Measurements from ENCODE around the gene FCHSD2. TPM values are rescaled to one million over a fixed set of nuclear protein-coding genes. Genes with fewer than 3 reads are reported as not detected.

FCHSD2 gene
- polyA plus RNA-seq, 4 donors: 2.0 to 25.1 (median 7.9) TPM

- peaks cover 0 to 2% of the 10 kb centered on the region in 2 donors for H3K9me3 ChIP-seq (ENCODE audit: control insufficient read depth in 2 of 2, insufficient read depth in 1 of 2, low read depth in 1 of 2, low read length in 1 of 2)
- DNase-seq: no peak
- FAIRE-seq: no peak
- no peaks in the 10 kb centered on the region for H3K27me3 ChIP-seq (ENCODE audit: control insufficient read depth in 3 of 3, insufficient read depth in 3 of 3, low read length in 3 of 3)
- H3K4me3 ChIP-seq (ENCODE audit: low read depth in 1 of 3, low read length in 3 of 3): no peak overlapping the region
- peaks cover 0 to 7% (median 0%) of the 10 kb centered on the region in 3 donors for H3K36me3 ChIP-seq (ENCODE audit: control insufficient read depth in 3 of 3, insufficient read depth in 2 of 3, low read depth in 1 of 3, low read length in 3 of 3)
- H3K4me1 ChIP-seq (ENCODE audit: control insufficient read depth in 3 of 3, insufficient read depth in 2 of 3, low read depth in 1 of 3, low read length in 2 of 3): no peaks in the 10 kb centered on the region
- no peak overlapping the region for H3K27ac ChIP-seq (ENCODE audit: low read depth in 1 of 3, low read length in 2 of 3)
- WGBS, 3 donors: 99 to 100% (median 100%) methylated on average over 3 of the region's 3 CpGs
Observed at GRCh38 chr11:73004088-73004487, 138.0 kb downstream of the FCHSD2 start.

GRCh38 chr11:73003088-73003487 is 139.0 kb downstream of the FCHSD2 start:
- no peaks in the 10 kb centered on the region for H3K9me3 ChIP-seq (ENCODE audit: control insufficient read depth in 2 of 2, insufficient read depth in 1 of 2, low read depth in 1 of 2, low read length in 1 of 2)
- DNase-seq (no peak), FAIRE-seq (no peak)
- no peaks in the 10 kb centered on the region for H3K27me3 ChIP-seq (ENCODE audit: control insufficient read depth in 3 of 3, insufficient read depth in 3 of 3, low read length in 3 of 3)
- no peak overlapping the region for H3K4me3 ChIP-seq (ENCODE audit: low read depth in 1 of 3, low read length in 3 of 3)
- no peaks in the 10 kb centered on the region for H3K4me1 ChIP-seq (ENCODE audit: control insufficient read depth in 3 of 3, insufficient read depth in 2 of 3, low read depth in 1 of 3, low read length in 2 of 3)
- H3K27ac ChIP-seq (ENCODE audit: low read depth in 1 of 3, low read length in 2 of 3): no peak overlapping the region
- H3K36me3 ChIP-seq (ENCODE audit: control insufficient read depth in 3 of 3, insufficient read depth in 2 of 3, low read depth in 1 of 3, low read length in 3 of 3): peaks cover 0 to 9% (median 0%) of the 10 kb centered on the region in 3 donors

GRCh38 chr11:73002214-73002613 is 139.9 kb downstream of the FCHSD2 start:
- DNase-seq (no peak), FAIRE-seq (no peak)
- H3K27ac ChIP-seq (ENCODE audit: low read depth in 1 of 3, low read length in 2 of 3): peak overlapping the region in 1 of 3 donors; percentile 20
- H3K4me3 ChIP-seq (ENCODE audit: low read depth in 1 of 3, low read length in 3 of 3): no peak overlapping the region
- H3K9me3 ChIP-seq (ENCODE audit: control insufficient read depth in 2 of 2, insufficient read depth in 1 of 2, low read depth in 1 of 2, low read length in 1 of 2): no peaks in the 10 kb centered on the region
- WGBS, 3 donors: 84 to 90% (median 85%) methylated on average over 2 of the region's 2 CpGs
- no peaks in the 10 kb centered on the region for H3K4me1 ChIP-seq (ENCODE audit: control insufficient read depth in 3 of 3, insufficient read depth in 2 of 3, low read depth in 1 of 3, low read length in 2 of 3)
- H3K36me3 ChIP-seq (ENCODE audit: control insufficient read depth in 3 of 3, insufficient read depth in 2 of 3, low read depth in 1 of 3, low read length in 3 of 3): peaks cover 0 to 7% (median 0%) of the 10 kb centered on the region in 3 donors
- no peaks in the 10 kb centered on the region for H3K27me3 ChIP-seq (ENCODE audit: control insufficient read depth in 3 of 3, insufficient read depth in 3 of 3, low read length in 3 of 3)

GRCh38 chr11:73001615-73002014 is 140.5 kb downstream of the FCHSD2 start:
- peak in 1 of 2 donors; percentile 29 for DNase-seq
- Histone ChIP-seq H3K9me3 (ENCODE audit: control insufficient read depth in 2 of 2, insufficient read depth in 1 of 2, low read depth in 1 of 2, low read length in 1 of 2) (no peaks in the 10 kb centered on the region), H3K27ac (ENCODE audit: low read depth in 1 of 3, low read length in 2 of 3) (no peak overlapping the region), H3K4me3 (ENCODE audit: low read depth in 1 of 3, low read length in 3 of 3) (no peak overlapping the region), H3K4me1 (ENCODE audit: control insufficient read depth in 3 of 3, insufficient read depth in 2 of 3, low read depth in 1 of 3, low read length in 2 of 3) (no peaks in the 10 kb centered on the region), H3K27me3 (ENCODE audit: control insufficient read depth in 3 of 3, insufficient read depth in 3 of 3, low read length in 3 of 3) (no peaks in the 10 kb centered on the region), H3K36me3 (ENCODE audit: control insufficient read depth in 3 of 3, insufficient read depth in 2 of 3, low read depth in 1 of 3, low read length in 3 of 3) (peaks cover 0 to 7% (median 0%) of the 10 kb centered on the region in 3 donors)
- 71 to 85% (median 85%) methylated on average over 4 of the region's 4 CpGs for WGBS, 3 donors
- FAIRE-seq: no peak

GRCh38 chr11:72998676-72999075 is 143.4 kb downstream of the FCHSD2 start:
- FAIRE-seq (no peak), DNase-seq (no peak)
- Histone ChIP-seq H3K36me3 (ENCODE audit: control insufficient read depth in 3 of 3, insufficient read depth in 2 of 3, low read depth in 1 of 3, low read length in 3 of 3) (peaks cover 0 to 4% (median 0%) of the 10 kb centered on the region in 3 donors), H3K4me1 (ENCODE audit: control insufficient read depth in 3 of 3, insufficient read depth in 2 of 3, low read depth in 1 of 3, low read length in 2 of 3) (no peaks in the 10 kb centered on the region), H3K27ac (ENCODE audit: low read depth in 1 of 3, low read length in 2 of 3) (no peak overlapping the region), H3K9me3 (ENCODE audit: control insufficient read depth in 2 of 2, insufficient read depth in 1 of 2, low read depth in 1 of 2, low read length in 1 of 2) (no peaks in the 10 kb centered on the region), H3K27me3 (ENCODE audit: control insufficient read depth in 3 of 3, insufficient read depth in 3 of 3, low read length in 3 of 3) (no peaks in the 10 kb centered on the region), H3K4me3 (ENCODE audit: low read depth in 1 of 3, low read length in 3 of 3) (no peak overlapping the region)

- FAIRE-seq: no peak
- no peaks in the 10 kb centered on the region for H3K9me3 ChIP-seq (ENCODE audit: control insufficient read depth in 2 of 2, insufficient read depth in 1 of 2, low read depth in 1 of 2, low read length in 1 of 2)
Observed at GRCh38 chr11:72996959-72997358, 145.2 kb downstream of the FCHSD2 start.

GRCh38 chr11:72989727-72990126 is 152.4 kb downstream of the FCHSD2 start:
- DNase-seq (no peak), FAIRE-seq (no peak)
- Histone ChIP-seq H3K27me3 (ENCODE audit: control insufficient read depth in 3 of 3, insufficient read depth in 3 of 3, low read length in 3 of 3) (no peaks in the 10 kb centered on the region), H3K27ac (ENCODE audit: low read depth in 1 of 3, low read length in 2 of 3) (no peak overlapping the region), H3K4me3 (ENCODE audit: low read depth in 1 of 3, low read length in 3 of 3) (no peak overlapping the region), H3K36me3 (ENCODE audit: control insufficient read depth in 3 of 3, insufficient read depth in 2 of 3, low read depth in 1 of 3, low read length in 3 of 3) (no peaks in the 10 kb centered on the region), H3K4me1 (ENCODE audit: control insufficient read depth in 3 of 3, insufficient read depth in 2 of 3, low read depth in 1 of 3, low read length in 2 of 3) (no peaks in the 10 kb centered on the region), H3K9me3 (ENCODE audit: control insufficient read depth in 2 of 2, insufficient read depth in 1 of 2, low read depth in 1 of 2, low read length in 1 of 2) (no peaks in the 10 kb centered on the region)
- WGBS, 3 donors: 0 to 39% (median 32%) methylated on average over 1 of the region's 1 CpG

More at GRCh38 chr11:72996959-72997358, 145.2 kb downstream of the FCHSD2 start:
- Histone ChIP-seq H3K27ac (ENCODE audit: low read depth in 1 of 3, low read length in 2 of 3) (no peak overlapping the region), H3K27me3 (ENCODE audit: control insufficient read depth in 3 of 3, insufficient read depth in 3 of 3, low read length in 3 of 3) (no peaks in the 10 kb centered on the region), H3K36me3 (ENCODE audit: control insufficient read depth in 3 of 3, insufficient read depth in 2 of 3, low read depth in 1 of 3, low read length in 3 of 3) (peaks cover 0 to 3% (median 0%) of the 10 kb centered on the region in 3 donors), H3K4me3 (ENCODE audit: low read depth in 1 of 3, low read length in 3 of 3) (no peak overlapping the region), H3K4me1 (ENCODE audit: control insufficient read depth in 3 of 3, insufficient read depth in 2 of 3, low read depth in 1 of 3, low read length in 2 of 3) (no peaks in the 10 kb centered on the region)
- 30 to 62% (median 51%) methylated on average over 3 of the region's 3 CpGs for WGBS, 3 donors
- no peak for DNase-seq

GRCh38 chr11:72988821-72989220 is 153.3 kb downstream of the FCHSD2 start:
- H3K36me3 ChIP-seq (ENCODE audit: control insufficient read depth in 3 of 3, insufficient read depth in 2 of 3, low read depth in 1 of 3, low read length in 3 of 3): no peaks in the 10 kb centered on the region
- WGBS, 3 donors: 74 to 94% (median 91%) methylated on average over 3 of the region's 3 CpGs
- H3K4me3 ChIP-seq (ENCODE audit: low read depth in 1 of 3, low read length in 3 of 3): no peak overlapping the region
- FAIRE-seq (no peak), DNase-seq (no peak)
- H3K9me3 ChIP-seq (ENCODE audit: control insufficient read depth in 2 of 2, insufficient read depth in 1 of 2, low read depth in 1 of 2, low read length in 1 of 2): no peaks in the 10 kb centered on the region
- H3K4me1 ChIP-seq (ENCODE audit: control insufficient read depth in 3 of 3, insufficient read depth in 2 of 3, low read depth in 1 of 3, low read length in 2 of 3): no peaks in the 10 kb centered on the region
- H3K27ac ChIP-seq (ENCODE audit: low read depth in 1 of 3, low read length in 2 of 3): no peak overlapping the region
- H3K27me3 ChIP-seq (ENCODE audit: control insufficient read depth in 3 of 3, insufficient read depth in 3 of 3, low read length in 3 of 3): no peaks in the 10 kb centered on the region

GRCh38 chr11:72985645-72986044 is 156.5 kb downstream of the FCHSD2 start:
- Histone ChIP-seq H3K4me1 (ENCODE audit: control insufficient read depth in 3 of 3, insufficient read depth in 2 of 3, low read depth in 1 of 3, low read length in 2 of 3) (no peaks in the 10 kb centered on the region), H3K27me3 (ENCODE audit: control insufficient read depth in 3 of 3, insufficient read depth in 3 of 3, low read length in 3 of 3) (no peaks in the 10 kb centered on the region), H3K36me3 (ENCODE audit: control insufficient read depth in 3 of 3, insufficient read depth in 2 of 3, low read depth in 1 of 3, low read length in 3 of 3) (peaks cover 0 to 4% (median 0%) of the 10 kb centered on the region in 3 donors), H3K27ac (ENCODE audit: low read depth in 1 of 3, low read length in 2 of 3) (no peak overlapping the region), H3K9me3 (ENCODE audit: control insufficient read depth in 2 of 2, insufficient read depth in 1 of 2, low read depth in 1 of 2, low read length in 1 of 2) (no peaks in the 10 kb centered on the region), H3K4me3 (ENCODE audit: low read depth in 1 of 3, low read length in 3 of 3) (no peak overlapping the region)
- no peak for DNase-seq
- no peak for FAIRE-seq
